Measurements from ENCODE around the gene NR5A1.

The NR5A1 gene

DNA sequence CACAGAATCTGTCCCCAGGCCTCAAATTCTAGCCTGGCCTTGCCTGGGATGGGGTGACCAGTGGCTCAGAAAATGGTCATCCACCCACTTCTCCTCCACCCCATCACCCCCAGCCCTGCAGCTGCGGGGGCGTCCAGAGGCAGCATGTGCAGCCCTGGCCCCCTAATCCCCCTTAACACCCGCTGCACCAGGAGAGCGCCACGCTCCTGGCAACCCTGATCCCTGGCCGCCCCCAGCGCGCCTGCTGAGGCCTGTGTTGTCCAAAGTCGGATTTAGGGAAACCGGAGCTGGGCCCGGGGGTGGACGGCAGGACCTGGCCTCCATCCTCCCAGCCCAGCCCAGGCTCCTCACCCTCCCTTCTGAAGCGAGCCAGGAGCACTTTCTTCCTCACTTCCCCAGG is 22.0 kb downstream of the NR5A1 start:
- H3K27me3 ChIP-seq (ENCODE audit: control insufficient read depth in 2 of 2, insufficient read depth in 2 of 2, low read length in 2 of 2), result peaks cover 2 to 18% of the 10 kb centered on the region in 2 donors
- H3K4me3 ChIP-seq (ENCODE audit: low read length in 2 of 2), result no peak overlapping the region
- no peaks in the 10 kb centered on the region for H3K9me3 ChIP-seq (ENCODE audit: control insufficient read depth in 2 of 2, low read length in 2 of 2)
- H3K27ac ChIP-seq (ENCODE audit: low read depth in 2 of 2, low read length in 2 of 2), result no peak overlapping the region
- H3K36me3 ChIP-seq (ENCODE audit: control insufficient read depth in 2 of 2, insufficient read depth in 2 of 2, low read length in 2 of 2), result no peaks in the 10 kb centered on the region
- no peaks in the 10 kb centered on the region for H3K4me1 ChIP-seq (ENCODE audit: control insufficient read depth in 2 of 2, insufficient read depth in 2 of 2, low read length in 2 of 2)
- no peak overlapping the region for H3K9ac ChIP-seq (ENCODE audit: low read depth in 1 of 2, low read length in 2 of 2)

DNA sequence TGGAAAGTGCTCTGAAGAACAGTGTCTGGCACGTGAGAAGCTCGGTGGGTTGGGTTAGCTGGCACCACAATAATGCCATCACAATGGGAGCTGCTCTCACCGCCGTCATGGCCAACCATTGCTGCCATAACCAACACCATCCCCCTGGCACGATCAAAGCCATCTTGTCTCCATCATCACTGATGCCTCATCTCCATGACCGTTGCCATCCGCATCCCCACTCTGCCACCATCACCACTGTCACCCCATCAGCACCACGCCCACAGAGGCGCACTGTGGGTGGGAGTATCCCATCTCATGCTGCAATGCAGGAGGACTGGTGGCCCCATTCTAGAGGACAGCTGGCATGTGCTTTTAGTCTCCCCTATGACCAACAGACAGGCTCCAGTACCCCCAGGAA is 23.7 kb downstream of the NR5A1 start:
- H3K4me3 ChIP-seq (ENCODE audit: low read length in 2 of 2), result no peak overlapping the region
- H3K36me3 ChIP-seq (ENCODE audit: control insufficient read depth in 2 of 2, insufficient read depth in 2 of 2, low read length in 2 of 2), result no peaks in the 10 kb centered on the region
- no peak overlapping the region for H3K27ac ChIP-seq (ENCODE audit: low read depth in 2 of 2, low read length in 2 of 2)
- H3K9me3 ChIP-seq (ENCODE audit: control insufficient read depth in 2 of 2, low read length in 2 of 2), result no peaks in the 10 kb centered on the region
- H3K4me1 ChIP-seq (ENCODE audit: control insufficient read depth in 2 of 2, insufficient read depth in 2 of 2, low read length in 2 of 2), result no peaks in the 10 kb centered on the region
- H3K27me3 ChIP-seq (ENCODE audit: control insufficient read depth in 2 of 2, insufficient read depth in 2 of 2, low read length in 2 of 2), result peaks cover 12 to 20% of the 10 kb centered on the region in 2 donors
- H3K9ac ChIP-seq (ENCODE audit: low read depth in 1 of 2, low read length in 2 of 2), result no peak overlapping the region

DNA sequence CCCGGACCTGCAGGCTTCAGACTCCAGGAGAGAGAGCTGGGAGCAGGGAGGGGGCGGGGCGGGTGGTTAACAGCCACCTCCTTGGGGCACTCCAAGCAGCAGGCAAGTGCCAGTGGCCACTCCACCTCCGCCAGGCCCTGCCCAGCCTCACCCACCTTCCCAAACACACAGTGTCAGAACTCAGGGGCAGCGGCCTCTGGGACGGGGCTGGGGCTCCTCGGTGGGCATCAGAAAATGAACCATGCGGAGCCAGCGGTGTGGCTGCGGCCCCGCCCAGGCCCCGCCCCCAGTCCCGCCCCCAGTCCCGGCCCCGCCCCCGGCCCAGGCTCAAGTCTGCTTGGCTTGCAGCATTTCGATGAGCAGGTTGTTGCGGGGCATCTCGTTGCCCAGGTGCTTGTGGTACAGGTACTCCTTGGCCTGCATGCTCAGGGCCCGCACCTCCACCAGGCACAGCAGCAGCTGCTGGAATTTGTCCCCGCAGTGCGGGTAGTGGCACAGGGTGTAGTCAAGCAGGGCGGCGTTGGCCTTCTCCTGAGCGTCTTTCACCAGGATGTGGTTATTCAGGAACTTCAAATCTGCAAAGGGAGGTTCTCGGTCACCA is 24.7 kb downstream of the NR5A1 start:
- Histone ChIP-seq H3K4me3 (ENCODE audit: low read length in 2 of 2) (no peak overlapping the region), H3K4me1 (ENCODE audit: control insufficient read depth in 2 of 2, insufficient read depth in 2 of 2, low read length in 2 of 2) (no peaks in the 10 kb centered on the region), H3K36me3 (ENCODE audit: control insufficient read depth in 2 of 2, insufficient read depth in 2 of 2, low read length in 2 of 2) (no peaks in the 10 kb centered on the region), H3K9ac (ENCODE audit: low read depth in 1 of 2, low read length in 2 of 2) (no peak overlapping the region), H3K27ac (ENCODE audit: low read depth in 2 of 2, low read length in 2 of 2) (no peak overlapping the region), H3K27me3 (ENCODE audit: control insufficient read depth in 2 of 2, insufficient read depth in 2 of 2, low read length in 2 of 2) (peaks cover 17 to 27% of the 10 kb centered on the region in 2 donors), H3K9me3 (ENCODE audit: control insufficient read depth in 2 of 2, low read length in 2 of 2) (no peaks in the 10 kb centered on the region)

DNA sequence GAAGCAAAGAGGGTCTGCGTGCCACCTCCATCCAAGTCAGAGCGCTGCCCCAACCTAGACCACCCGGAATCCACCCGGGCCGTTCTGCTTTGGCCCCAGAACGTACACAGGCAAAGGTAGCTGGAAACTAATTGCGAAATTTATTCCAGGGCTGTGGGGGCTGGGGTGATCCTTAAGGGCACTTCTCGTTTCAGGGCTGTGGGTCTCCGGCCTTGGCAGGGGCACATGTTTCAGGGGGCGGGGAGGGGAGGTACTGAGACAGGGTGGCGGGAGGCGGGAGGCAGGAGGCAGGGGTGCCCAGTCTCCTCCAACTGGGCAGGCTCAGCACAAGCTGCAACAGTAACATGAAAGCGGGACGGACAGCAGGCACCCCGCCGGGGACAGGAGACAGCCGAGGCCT is 26.1 kb downstream of the NR5A1 start:
- Histone ChIP-seq H3K4me3 (ENCODE audit: low read length in 2 of 2) (no peak overlapping the region), H3K4me1 (ENCODE audit: control insufficient read depth in 2 of 2, insufficient read depth in 2 of 2, low read length in 2 of 2) (no peaks in the 10 kb centered on the region), H3K9ac (ENCODE audit: low read depth in 1 of 2, low read length in 2 of 2) (no peak overlapping the region), H3K27me3 (ENCODE audit: control insufficient read depth in 2 of 2, insufficient read depth in 2 of 2, low read length in 2 of 2) (peaks cover 22 to 34% of the 10 kb centered on the region in 2 donors), H3K27ac (ENCODE audit: low read depth in 2 of 2, low read length in 2 of 2) (no peak overlapping the region), H3K36me3 (ENCODE audit: control insufficient read depth in 2 of 2, insufficient read depth in 2 of 2, low read length in 2 of 2) (no peaks in the 10 kb centered on the region), H3K9me3 (ENCODE audit: control insufficient read depth in 2 of 2, low read length in 2 of 2) (no peaks in the 10 kb centered on the region)

DNA sequence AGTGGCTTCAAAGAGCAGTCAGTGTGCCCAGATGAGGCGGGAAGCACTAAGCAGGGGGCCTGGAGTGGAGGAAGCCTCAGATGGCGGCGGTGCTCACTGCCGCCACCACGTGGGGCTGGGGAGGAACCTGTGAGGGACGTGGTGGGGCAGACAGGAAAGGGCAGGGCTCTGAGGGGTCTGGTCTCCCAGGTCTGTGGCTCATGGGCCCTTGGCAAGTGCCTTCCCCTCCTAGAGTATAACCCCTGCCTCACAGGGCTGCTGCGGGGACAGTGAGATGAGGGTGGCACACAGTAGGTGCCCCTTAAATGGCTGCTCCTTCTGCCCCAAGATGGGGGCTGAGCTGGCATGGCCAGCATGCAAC is 26.6 kb downstream of the NR5A1 start:
- Histone ChIP-seq H3K27me3 (ENCODE audit: control insufficient read depth in 2 of 2, insufficient read depth in 2 of 2, low read length in 2 of 2) (peaks cover 22 to 34% of the 10 kb centered on the region in 2 donors), H3K9ac (ENCODE audit: low read depth in 1 of 2, low read length in 2 of 2) (no peak overlapping the region), H3K4me1 (ENCODE audit: control insufficient read depth in 2 of 2, insufficient read depth in 2 of 2, low read length in 2 of 2) (no peaks in the 10 kb centered on the region), H3K9me3 (ENCODE audit: control insufficient read depth in 2 of 2, low read length in 2 of 2) (no peaks in the 10 kb centered on the region), H3K4me3 (ENCODE audit: low read length in 2 of 2) (no peak overlapping the region), H3K27ac (ENCODE audit: low read depth in 2 of 2, low read length in 2 of 2) (no peak overlapping the region), H3K36me3 (ENCODE audit: control insufficient read depth in 2 of 2, insufficient read depth in 2 of 2, low read length in 2 of 2) (no peaks in the 10 kb centered on the region)

DNA sequence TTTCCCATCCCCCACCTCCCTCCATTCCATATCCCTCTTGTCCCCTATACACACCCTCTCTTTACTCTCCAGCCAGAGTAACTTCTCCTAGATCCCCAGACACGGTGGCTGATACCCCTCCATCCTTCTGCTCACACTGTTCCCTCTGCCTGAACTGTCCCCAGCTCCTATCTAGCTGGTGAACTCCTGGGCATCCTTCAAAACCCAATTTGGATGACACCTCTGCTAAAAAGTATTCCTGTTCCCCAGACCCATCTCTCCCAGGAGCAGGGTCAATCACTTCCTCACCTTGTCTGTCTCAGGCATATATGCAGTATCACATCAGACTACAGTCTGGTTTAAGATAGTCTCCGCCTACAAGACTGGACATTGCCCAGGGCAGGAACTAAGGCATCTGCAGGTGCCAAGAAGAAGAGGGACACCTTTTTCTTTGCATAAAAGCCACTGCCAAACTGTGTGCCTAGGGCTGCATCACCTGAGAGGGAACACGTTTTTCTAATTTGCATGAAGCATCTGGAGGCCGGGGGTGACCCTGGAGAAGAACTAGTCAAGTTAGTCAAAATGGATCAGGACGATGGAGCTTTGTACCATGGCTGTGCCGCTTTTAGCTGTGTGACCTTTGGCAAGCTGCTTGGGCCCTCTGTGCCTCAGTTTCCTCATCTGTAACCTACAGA is 27.1 kb downstream of the NR5A1 start:
- no peak overlapping the region for H3K4me3 ChIP-seq (ENCODE audit: low read length in 2 of 2)
- H3K9ac ChIP-seq (ENCODE audit: low read depth in 1 of 2, low read length in 2 of 2), result no peak overlapping the region
- H3K36me3 ChIP-seq (ENCODE audit: control insufficient read depth in 2 of 2, insufficient read depth in 2 of 2, low read length in 2 of 2), result no peaks in the 10 kb centered on the region
- H3K9me3 ChIP-seq (ENCODE audit: control insufficient read depth in 2 of 2, low read length in 2 of 2), result no peaks in the 10 kb centered on the region
- no peaks in the 10 kb centered on the region for H3K4me1 ChIP-seq (ENCODE audit: control insufficient read depth in 2 of 2, insufficient read depth in 2 of 2, low read length in 2 of 2)
- no peak overlapping the region for H3K27ac ChIP-seq (ENCODE audit: low read depth in 2 of 2, low read length in 2 of 2)
- peaks cover 22 to 34% of the 10 kb centered on the region in 2 donors for H3K27me3 ChIP-seq (ENCODE audit: control insufficient read depth in 2 of 2, insufficient read depth in 2 of 2, low read length in 2 of 2)

DNA sequence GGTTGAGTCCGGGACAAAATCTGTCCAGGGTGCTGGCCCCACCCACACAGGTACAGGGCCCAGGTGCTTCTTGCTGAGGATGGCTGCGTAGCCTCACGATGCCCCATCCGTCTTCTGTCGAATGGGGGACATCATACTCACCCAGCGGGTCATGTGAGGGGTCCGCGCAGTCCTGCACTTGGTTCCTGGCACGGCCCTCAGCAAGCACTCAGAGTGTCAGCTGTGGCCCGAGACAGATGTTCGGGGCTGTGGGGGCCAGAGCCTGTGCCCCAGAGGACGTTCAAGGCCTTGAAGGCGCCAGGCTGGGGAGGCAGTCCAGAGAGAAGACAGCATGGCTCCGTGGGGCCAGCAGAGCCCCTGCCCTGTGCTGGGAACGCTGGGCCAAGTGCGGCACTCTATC is 27.8 kb downstream of the NR5A1 start:
- H3K9ac ChIP-seq (ENCODE audit: low read depth in 1 of 2, low read length in 2 of 2), result no peak overlapping the region
- peaks cover 22 to 34% of the 10 kb centered on the region in 2 donors for H3K27me3 ChIP-seq (ENCODE audit: control insufficient read depth in 2 of 2, insufficient read depth in 2 of 2, low read length in 2 of 2)
- no peak overlapping the region for H3K4me3 ChIP-seq (ENCODE audit: low read length in 2 of 2)
- H3K36me3 ChIP-seq (ENCODE audit: control insufficient read depth in 2 of 2, insufficient read depth in 2 of 2, low read length in 2 of 2), result no peaks in the 10 kb centered on the region
- H3K4me1 ChIP-seq (ENCODE audit: control insufficient read depth in 2 of 2, insufficient read depth in 2 of 2, low read length in 2 of 2), result no peaks in the 10 kb centered on the region
- no peak overlapping the region for H3K27ac ChIP-seq (ENCODE audit: low read depth in 2 of 2, low read length in 2 of 2)
- H3K9me3 ChIP-seq (ENCODE audit: control insufficient read depth in 2 of 2, low read length in 2 of 2), result no peaks in the 10 kb centered on the region

DNA sequence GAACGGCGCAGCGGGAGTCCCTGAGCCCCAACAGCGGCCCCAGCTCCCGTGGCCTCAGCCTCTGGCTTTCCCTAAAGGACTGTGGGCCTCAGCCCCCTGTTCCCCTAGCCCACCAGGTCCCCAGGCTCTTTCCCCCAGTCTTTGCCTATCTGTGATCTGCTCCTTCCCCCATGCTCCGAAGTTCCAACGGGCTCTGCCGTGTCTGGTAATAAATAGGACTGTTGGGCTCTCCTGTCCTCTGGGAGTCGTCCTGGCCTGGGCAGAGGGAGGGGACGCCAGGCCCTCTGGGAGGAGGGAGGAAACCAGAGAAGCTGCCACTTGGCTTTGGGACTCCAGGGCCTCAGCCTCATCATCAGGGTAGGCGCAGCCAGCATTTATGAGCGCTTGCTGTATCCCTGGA is 28.8 kb downstream of the NR5A1 start:
- H3K27ac ChIP-seq (ENCODE audit: low read depth in 2 of 2, low read length in 2 of 2), result no peak overlapping the region
- H3K9ac ChIP-seq (ENCODE audit: low read depth in 1 of 2, low read length in 2 of 2), result no peak overlapping the region
- H3K9me3 ChIP-seq (ENCODE audit: control insufficient read depth in 2 of 2, low read length in 2 of 2), result no peaks in the 10 kb centered on the region
- H3K27me3 ChIP-seq (ENCODE audit: control insufficient read depth in 2 of 2, insufficient read depth in 2 of 2, low read length in 2 of 2), result peaks cover 24 to 30% of the 10 kb centered on the region in 2 donors
- H3K4me1 ChIP-seq (ENCODE audit: control insufficient read depth in 2 of 2, insufficient read depth in 2 of 2, low read length in 2 of 2), result no peaks in the 10 kb centered on the region
- H3K4me3 ChIP-seq (ENCODE audit: low read length in 2 of 2), result no peak overlapping the region
- no peaks in the 10 kb centered on the region for H3K36me3 ChIP-seq (ENCODE audit: control insufficient read depth in 2 of 2, insufficient read depth in 2 of 2, low read length in 2 of 2)

DNA sequence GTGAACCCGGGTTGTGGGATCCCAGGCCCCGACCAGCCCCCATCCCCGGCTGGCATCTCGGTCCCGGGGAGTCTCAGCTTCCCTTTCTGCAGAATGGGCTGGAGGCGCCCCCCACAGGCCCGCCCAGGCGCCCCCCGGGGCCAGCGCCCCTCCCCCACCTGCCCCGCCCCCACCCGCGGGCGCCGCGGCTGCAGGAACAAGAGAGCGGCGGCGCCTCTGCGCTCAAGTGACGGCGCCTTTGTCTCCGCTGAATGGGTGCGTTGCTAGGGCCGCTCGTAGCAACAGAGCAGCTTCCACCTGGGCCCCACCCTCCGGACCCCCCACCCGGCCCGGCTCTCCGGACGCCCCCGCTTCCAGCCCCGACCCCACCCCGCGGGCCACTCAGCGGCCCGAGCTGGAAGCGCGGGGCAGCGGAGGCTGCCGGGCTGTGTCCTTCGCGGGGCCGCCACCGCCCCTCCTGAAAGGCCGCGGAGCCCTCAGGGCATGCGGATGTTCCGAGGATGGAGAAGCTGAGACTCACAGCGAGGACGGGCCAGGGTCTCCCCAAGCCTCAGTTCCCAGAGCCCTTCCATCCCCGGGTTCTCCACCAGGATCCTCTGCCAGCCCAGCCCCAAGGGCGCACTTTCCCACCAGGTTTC is 29.4 kb downstream of the NR5A1 start:
- no peak overlapping the region for H3K9ac ChIP-seq (ENCODE audit: low read depth in 1 of 2, low read length in 2 of 2)
- no peak overlapping the region for H3K27ac ChIP-seq (ENCODE audit: low read depth in 2 of 2, low read length in 2 of 2)
- H3K4me3 ChIP-seq (ENCODE audit: low read length in 2 of 2), result no peak overlapping the region
- H3K36me3 ChIP-seq (ENCODE audit: control insufficient read depth in 2 of 2, insufficient read depth in 2 of 2, low read length in 2 of 2), result no peaks in the 10 kb centered on the region
- peaks cover 24 to 29% of the 10 kb centered on the region in 2 donors for H3K27me3 ChIP-seq (ENCODE audit: control insufficient read depth in 2 of 2, insufficient read depth in 2 of 2, low read length in 2 of 2)
- no peaks in the 10 kb centered on the region for H3K9me3 ChIP-seq (ENCODE audit: control insufficient read depth in 2 of 2, low read length in 2 of 2)
- no peaks in the 10 kb centered on the region for H3K4me1 ChIP-seq (ENCODE audit: control insufficient read depth in 2 of 2, insufficient read depth in 2 of 2, low read length in 2 of 2)

DNA sequence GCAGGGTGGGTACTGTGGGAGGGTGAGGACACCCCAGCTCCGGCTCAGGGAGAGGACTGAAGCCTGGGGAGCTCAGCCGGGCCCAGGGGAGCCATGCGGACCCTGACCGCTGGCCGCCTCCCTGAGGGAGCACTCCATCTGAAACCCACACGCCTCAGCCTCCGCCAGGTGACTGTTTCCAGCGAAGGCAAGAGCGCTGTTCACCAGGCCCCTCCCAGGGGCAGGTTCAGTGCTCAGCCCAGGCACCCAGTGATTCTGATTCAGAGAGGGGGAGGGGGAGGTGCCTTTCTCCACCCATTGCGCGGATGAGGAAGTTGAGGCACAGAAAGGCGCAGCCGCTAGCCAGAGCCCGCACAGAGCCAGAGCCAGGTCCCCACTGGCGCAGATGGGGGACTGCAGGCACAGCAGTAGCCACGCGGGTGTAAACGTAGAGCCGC is 30.0 kb downstream of the NR5A1 start:
- Histone ChIP-seq H3K27me3 (ENCODE audit: control insufficient read depth in 2 of 2, insufficient read depth in 2 of 2, low read length in 2 of 2) (peaks cover 24 to 29% of the 10 kb centered on the region in 2 donors), H3K4me3 (ENCODE audit: low read length in 2 of 2) (no peak overlapping the region), H3K36me3 (ENCODE audit: control insufficient read depth in 2 of 2, insufficient read depth in 2 of 2, low read length in 2 of 2) (no peaks in the 10 kb centered on the region), H3K9me3 (ENCODE audit: control insufficient read depth in 2 of 2, low read length in 2 of 2) (no peaks in the 10 kb centered on the region), H3K9ac (ENCODE audit: low read depth in 1 of 2, low read length in 2 of 2) (no peak overlapping the region), H3K27ac (ENCODE audit: low read depth in 2 of 2, low read length in 2 of 2) (no peak overlapping the region), H3K4me1 (ENCODE audit: control insufficient read depth in 2 of 2, insufficient read depth in 2 of 2, low read length in 2 of 2) (no peaks in the 10 kb centered on the region)

Data from mucosa of rectum (tissue), 2 donors.